GM23338 (cell line): ENCODE data around the gene MARK3. TPM values are rescaled to one million over a fixed set of nuclear protein-coding genes. Genes with fewer than 3 reads are reported as not detected.

ENCODE experiments used
- ATAC-seq: fragments of 200-7000 bp; cut with Tn5 transposase; 3 replicates; pipeline ENCODE4 v1.9.1; 2020
- DNase-seq: peaks from one replicate; pipeline ENCODE4 v3.0.0-alpha.2; 2015; ENCODE audit warnings: low spot score
- H2AFZ ChIP-seq: fragments of 200-600 bp; sonication (generic); 2 replicates; pipeline ENCODE4 v1.8.0; 2016; ENCODE audit warnings: antibody characterized with exemption, mild to moderate bottlenecking, moderate library complexity
- H3F3A ChIP-seq: fragments of 200-600 bp; sonication (generic); replicated peaks from 2 replicates; pipeline ENCODE4 v1.8.0; 2017; ENCODE audit warnings: antibody characterized with exemption, mixed run types, low read depth
- H3K27ac ChIP-seq: fragments of 200-600 bp; sonication (generic); 2 replicates; pipeline ENCODE4 v1.6.1; 2016; ENCODE audit warnings: low read depth
- H3K27me3 ChIP-seq: fragments of 200-600 bp; sonication (generic); 2 replicates; pipeline ENCODE4 v1.8.0; 2016; ENCODE audit warnings: mild to moderate bottlenecking, mixed run types, moderate library complexity; ENCODE audit not compliant: insufficient read depth
- H3K36me3 ChIP-seq: fragments of 200-600 bp; sonication (generic); 2 replicates; pipeline ENCODE4 v1.8.0; 2016; ENCODE audit warnings: mild to moderate bottlenecking; ENCODE audit not compliant: insufficient read depth
- H3K4me1 ChIP-seq: fragments of 200-600 bp; sonication (generic); 2 replicates; pipeline ENCODE4 v1.8.0; 2016; ENCODE audit warnings: mild to moderate bottlenecking, moderate library complexity; ENCODE audit not compliant: insufficient read depth
- H3K4me2 ChIP-seq: fragments of 200-600 bp; sonication (generic); 2 replicates; pipeline ENCODE4 v1.7.1; 2017; ENCODE audit warnings: mixed run types
- H3K4me3 ChIP-seq: fragments of 200-600 bp; sonication (generic); 2 replicates; pipeline ENCODE4 v1.6.1; 2016; ENCODE audit warnings: mixed run types
- H3K79me2 ChIP-seq: fragments of 200-600 bp; sonication (generic); replicated peaks from 2 replicates; pipeline ENCODE4 v1.8.0; 2017; ENCODE audit warnings: mild to moderate bottlenecking; ENCODE audit not compliant: insufficient read depth
- H3K9me2 ChIP-seq: fragments of 200-600 bp; sonication (generic); 2 replicates; pipeline ENCODE4 v1.8.0; 2017; ENCODE audit not compliant: insufficient read depth
- H4K20me1 ChIP-seq: fragments of 200-600 bp; sonication (generic); replicated peaks from 2 replicates; pipeline ENCODE4 v1.8.0; 2017; ENCODE audit warnings: mild to moderate bottlenecking; ENCODE audit not compliant: insufficient read depth
- H3K27ac Mint-ChIP-seq: 2 replicates; pipeline ENCODE4 v1.8.0; 2020; ENCODE audit warnings: inconsistent platforms, mild to moderate bottlenecking, moderate library complexity, mixed read lengths
- H3K27me3 Mint-ChIP-seq: 3 replicates; pipeline ENCODE4 v1.8.0; 2022; ENCODE audit warnings: low read depth, mild to moderate bottlenecking, moderate library complexity, mixed read lengths, inconsistent platforms; ENCODE audit not compliant: insufficient read depth, poor library complexity
- H3K36me3 Mint-ChIP-seq: 3 replicates; pipeline ENCODE4 v1.8.0; 2021; ENCODE audit warnings: low read depth, mild to moderate bottlenecking, inconsistent platforms, moderate library complexity, mixed read lengths
- H3K4me1 Mint-ChIP-seq: 3 replicates; pipeline ENCODE4 v1.8.0; 2020; ENCODE audit warnings: mild to moderate bottlenecking, inconsistent platforms, mixed read lengths
- H3K4me3 Mint-ChIP-seq: 3 replicates; pipeline ENCODE4 v1.8.0; 2021; ENCODE audit warnings: moderate library complexity, mild to moderate bottlenecking, inconsistent platforms, mixed read lengths
- H3K9me3 Mint-ChIP-seq: 3 replicates; pipeline ENCODE4 v1.8.0; 2020; ENCODE audit warnings: moderate library complexity, mild to moderate bottlenecking, inconsistent platforms, mixed read lengths
- CREB1 ChIP-seq: fragments of 250-450 bp; sonication (Bioruptor Pico); IDR thresholded peaks from 2 replicates; pipeline ENCODE4 v1.5.0; 2020; ENCODE audit warnings: low read depth, mild to moderate bottlenecking, moderate library complexity
- EZH2 ChIP-seq: fragments of 200-600 bp; sonication (generic); IDR thresholded peaks from one replicate; pipeline ENCODE4 v1.8.0; 2017; ENCODE audit warnings: antibody characterized with exemption, mild to moderate bottlenecking, low read depth; ENCODE audit not compliant: unreplicated experiment
- EZH2phosphoT487 ChIP-seq: fragments of 200-600 bp; sonication (generic); IDR thresholded peaks from one replicate; pipeline ENCODE4 v1.8.1; 2018; ENCODE audit warnings: antibody characterized with exemption; ENCODE audit not compliant: unreplicated experiment
- JUNB ChIP-seq: IDR thresholded peaks from one replicate; pipeline ENCODE4 v1.6.1; 2016; ENCODE audit warnings: antibody characterized with exemption; ENCODE audit not compliant: unreplicated experiment
- NANOG ChIP-seq: IDR thresholded peaks from 2 replicates; pipeline ENCODE4 v1.6.1; 2016; ENCODE audit warnings: antibody characterized with exemption, borderline replicate concordance
- POLR2AphosphoS5 ChIP-seq: IDR thresholded peaks from 2 replicates; pipeline ENCODE4 v1.6.1; 2016; ENCODE audit warnings: antibody characterized with exemption, low read depth
- STAT1 ChIP-seq: IDR thresholded peaks from one replicate; pipeline ENCODE4 v1.6.1; 2016; ENCODE audit warnings: antibody characterized with exemption; ENCODE audit not compliant: unreplicated experiment
- ZNF114 ChIP-seq: fragments of 250-450 bp; sonication (Bioruptor Pico); IDR thresholded peaks from 2 replicates; pipeline ENCODE4 v1.5.0; 2020; ENCODE audit warnings: mild to moderate bottlenecking, moderate library complexity
- ZNF331 ChIP-seq: fragments of 250-450 bp; sonication (Bioruptor Pico); IDR thresholded peaks from 2 replicates; pipeline ENCODE4 v1.5.0; 2020; ENCODE audit warnings: low read depth, mild to moderate bottlenecking, moderate library complexity
- polyA plus RNA-seq: library from polyadenylated mRNA; unstranded; fragments of >200 nt; fragmentation: Nextera tagmentation; extraction: Ambion mirVana; gene quantifications from 2 replicates; pipeline ENCODE4 v1.2.1, GENCODE V29; 2016
- total RNA-seq: library from RNA; depleted of rRNA; stranded (reverse); fragments of >200 nt; shearing (Covaris generic); gene quantifications from 2 replicates; pipeline ENCODE4 v1.2.3, GENCODE V29; 2014
- TF ChIP-seq, protein P1 (sequence below): IDR thresholded peaks from 2 replicates; pipeline ENCODE4 v1.6.1; 2016; ENCODE audit warnings: antibody characterized with exemption
- TF ChIP-seq, protein P2 (sequence below): IDR thresholded peaks from one replicate; pipeline ENCODE4 v1.6.1; 2018; ENCODE audit warnings: antibody characterized with exemption; ENCODE audit not compliant: unreplicated experiment
- TF ChIP-seq, protein P3 (sequence below): fragments of 250-450 bp; sonication (Bioruptor Pico); IDR thresholded peaks from 2 replicates; pipeline ENCODE4 v1.5.0; 2020; ENCODE audit warnings: mild to moderate bottlenecking, moderate library complexity
- TF ChIP-seq, protein P4 (sequence below), 2 experiments: fragments of 200-600 bp in 1 of 2; sonication (generic) in 1 of 2; conservative IDR thresholded peaks; 2 replicates each; pipeline versions ENCODE4 v1.5.1 to v1.6.1; 2016 to 2017; ENCODE audit warnings: antibody characterized with exemption in 2 of 2, low read depth in 2 of 2, mild to moderate bottlenecking in 2 of 2, moderate library complexity in 1 of 2

Gene MARK3
- total and polyA plus RNA-seq, 2 experiments from 2014 or later, result 45.9 to 69.7 TPM

DNA sequence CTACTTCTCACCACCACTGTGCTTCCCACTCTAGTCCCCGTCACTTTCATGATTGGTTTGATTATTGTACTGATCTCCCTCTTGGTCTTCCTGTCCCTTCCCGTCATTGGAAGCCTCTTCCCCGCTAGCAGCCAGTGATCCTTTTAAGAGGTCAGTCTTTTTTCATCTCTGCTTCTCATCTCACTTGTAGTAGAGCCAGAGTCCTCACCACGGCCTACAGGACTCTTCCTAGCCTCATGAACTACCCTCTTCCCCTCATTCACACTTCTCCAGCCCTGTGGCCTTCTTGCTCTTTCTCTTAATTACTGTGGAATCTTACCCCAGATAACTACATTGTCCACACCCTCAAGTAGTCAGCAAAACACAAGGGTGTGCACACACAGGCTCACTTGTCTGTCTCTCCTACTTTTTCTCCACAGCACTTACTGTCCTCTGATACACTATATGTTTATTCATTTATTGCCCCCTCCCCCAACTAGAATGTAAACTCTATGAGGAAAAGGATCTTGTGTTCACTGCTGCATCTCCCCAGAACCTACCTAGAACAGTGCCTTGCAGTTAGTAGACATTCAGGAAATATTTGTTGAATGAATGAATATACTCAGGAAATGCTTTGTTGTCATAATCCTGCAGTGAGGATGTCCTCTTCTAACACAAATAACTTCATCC is 71.1 kb downstream of the MARK3 start:
- no peak overlapping the region for H3K4me3 ChIP-seq
- Mint-ChIP-seq H3K36me3 (peaks cover 7% of the 10 kb centered on the region), H3K4me3 (no peak overlapping the region), H3K4me1 (peaks cover 6% of the 10 kb centered on the region; the same call in 2 of the 3 replicates), H3K27ac (peak overlapping the region; percentile 14; the same call in 1 of the 2 replicates), H3K27me3 (peaks cover 3% of the 10 kb centered on the region), H3K9me3 (no peaks in the 10 kb centered on the region)
- peaks cover 19% of the 10 kb centered on the region for H3K79me2 ChIP-seq
- ATAC-seq (no peak), DNase-seq (no peak)
- no peaks in the 10 kb centered on the region for H3K9me2 ChIP-seq
- no peak overlapping the region for H2AFZ ChIP-seq
- 0 out of 2 replicates have a peak, but pooled peaks cover 4% of the 10 kb centered on the region for H3K4me1 ChIP-seq
- H3K4me2 ChIP-seq, result no peak overlapping the region
- no peaks in the 10 kb centered on the region for H3K27me3 ChIP-seq
- TF ChIP-seq, protein P1, sequence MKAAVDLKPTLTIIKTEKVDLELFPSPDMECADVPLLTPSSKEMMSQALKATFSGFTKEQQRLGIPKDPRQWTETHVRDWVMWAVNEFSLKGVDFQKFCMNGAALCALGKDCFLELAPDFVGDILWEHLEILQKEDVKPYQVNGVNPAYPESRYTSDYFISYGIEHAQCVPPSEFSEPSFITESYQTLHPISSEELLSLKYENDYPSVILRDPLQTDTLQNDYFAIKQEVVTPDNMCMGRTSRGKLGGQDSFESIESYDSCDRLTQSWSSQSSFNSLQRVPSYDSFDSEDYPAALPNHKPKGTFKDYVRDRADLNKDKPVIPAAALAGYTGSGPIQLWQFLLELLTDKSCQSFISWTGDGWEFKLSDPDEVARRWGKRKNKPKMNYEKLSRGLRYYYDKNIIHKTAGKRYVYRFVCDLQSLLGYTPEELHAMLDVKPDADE, result no peak
- TF ChIP-seq, protein P2, sequence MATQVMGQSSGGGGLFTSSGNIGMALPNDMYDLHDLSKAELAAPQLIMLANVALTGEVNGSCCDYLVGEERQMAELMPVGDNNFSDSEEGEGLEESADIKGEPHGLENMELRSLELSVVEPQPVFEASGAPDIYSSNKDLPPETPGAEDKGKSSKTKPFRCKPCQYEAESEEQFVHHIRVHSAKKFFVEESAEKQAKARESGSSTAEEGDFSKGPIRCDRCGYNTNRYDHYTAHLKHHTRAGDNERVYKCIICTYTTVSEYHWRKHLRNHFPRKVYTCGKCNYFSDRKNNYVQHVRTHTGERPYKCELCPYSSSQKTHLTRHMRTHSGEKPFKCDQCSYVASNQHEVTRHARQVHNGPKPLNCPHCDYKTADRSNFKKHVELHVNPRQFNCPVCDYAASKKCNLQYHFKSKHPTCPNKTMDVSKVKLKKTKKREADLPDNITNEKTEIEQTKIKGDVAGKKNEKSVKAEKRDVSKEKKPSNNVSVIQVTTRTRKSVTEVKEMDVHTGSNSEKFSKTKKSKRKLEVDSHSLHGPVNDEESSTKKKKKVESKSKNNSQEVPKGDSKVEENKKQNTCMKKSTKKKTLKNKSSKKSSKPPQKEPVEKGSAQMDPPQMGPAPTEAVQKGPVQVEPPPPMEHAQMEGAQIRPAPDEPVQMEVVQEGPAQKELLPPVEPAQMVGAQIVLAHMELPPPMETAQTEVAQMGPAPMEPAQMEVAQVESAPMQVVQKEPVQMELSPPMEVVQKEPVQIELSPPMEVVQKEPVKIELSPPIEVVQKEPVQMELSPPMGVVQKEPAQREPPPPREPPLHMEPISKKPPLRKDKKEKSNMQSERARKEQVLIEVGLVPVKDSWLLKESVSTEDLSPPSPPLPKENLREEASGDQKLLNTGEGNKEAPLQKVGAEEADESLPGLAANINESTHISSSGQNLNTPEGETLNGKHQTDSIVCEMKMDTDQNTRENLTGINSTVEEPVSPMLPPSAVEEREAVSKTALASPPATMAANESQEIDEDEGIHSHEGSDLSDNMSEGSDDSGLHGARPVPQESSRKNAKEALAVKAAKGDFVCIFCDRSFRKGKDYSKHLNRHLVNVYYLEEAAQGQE, result no peak
- TF ChIP-seq ZNF331 (CRISPR knock-in tag) (no peak), JUNB (no peak), EZH2 (no peak), ZNF114 (CRISPR knock-in tag) (no peak), STAT1 (no peak), NANOG (no peak), EZH2phosphoT487 (no peak), POLR2AphosphoS5 (no peak), CREB1 (CRISPR knock-in tag) (no peak)
- TF ChIP-seq, protein P3, sequence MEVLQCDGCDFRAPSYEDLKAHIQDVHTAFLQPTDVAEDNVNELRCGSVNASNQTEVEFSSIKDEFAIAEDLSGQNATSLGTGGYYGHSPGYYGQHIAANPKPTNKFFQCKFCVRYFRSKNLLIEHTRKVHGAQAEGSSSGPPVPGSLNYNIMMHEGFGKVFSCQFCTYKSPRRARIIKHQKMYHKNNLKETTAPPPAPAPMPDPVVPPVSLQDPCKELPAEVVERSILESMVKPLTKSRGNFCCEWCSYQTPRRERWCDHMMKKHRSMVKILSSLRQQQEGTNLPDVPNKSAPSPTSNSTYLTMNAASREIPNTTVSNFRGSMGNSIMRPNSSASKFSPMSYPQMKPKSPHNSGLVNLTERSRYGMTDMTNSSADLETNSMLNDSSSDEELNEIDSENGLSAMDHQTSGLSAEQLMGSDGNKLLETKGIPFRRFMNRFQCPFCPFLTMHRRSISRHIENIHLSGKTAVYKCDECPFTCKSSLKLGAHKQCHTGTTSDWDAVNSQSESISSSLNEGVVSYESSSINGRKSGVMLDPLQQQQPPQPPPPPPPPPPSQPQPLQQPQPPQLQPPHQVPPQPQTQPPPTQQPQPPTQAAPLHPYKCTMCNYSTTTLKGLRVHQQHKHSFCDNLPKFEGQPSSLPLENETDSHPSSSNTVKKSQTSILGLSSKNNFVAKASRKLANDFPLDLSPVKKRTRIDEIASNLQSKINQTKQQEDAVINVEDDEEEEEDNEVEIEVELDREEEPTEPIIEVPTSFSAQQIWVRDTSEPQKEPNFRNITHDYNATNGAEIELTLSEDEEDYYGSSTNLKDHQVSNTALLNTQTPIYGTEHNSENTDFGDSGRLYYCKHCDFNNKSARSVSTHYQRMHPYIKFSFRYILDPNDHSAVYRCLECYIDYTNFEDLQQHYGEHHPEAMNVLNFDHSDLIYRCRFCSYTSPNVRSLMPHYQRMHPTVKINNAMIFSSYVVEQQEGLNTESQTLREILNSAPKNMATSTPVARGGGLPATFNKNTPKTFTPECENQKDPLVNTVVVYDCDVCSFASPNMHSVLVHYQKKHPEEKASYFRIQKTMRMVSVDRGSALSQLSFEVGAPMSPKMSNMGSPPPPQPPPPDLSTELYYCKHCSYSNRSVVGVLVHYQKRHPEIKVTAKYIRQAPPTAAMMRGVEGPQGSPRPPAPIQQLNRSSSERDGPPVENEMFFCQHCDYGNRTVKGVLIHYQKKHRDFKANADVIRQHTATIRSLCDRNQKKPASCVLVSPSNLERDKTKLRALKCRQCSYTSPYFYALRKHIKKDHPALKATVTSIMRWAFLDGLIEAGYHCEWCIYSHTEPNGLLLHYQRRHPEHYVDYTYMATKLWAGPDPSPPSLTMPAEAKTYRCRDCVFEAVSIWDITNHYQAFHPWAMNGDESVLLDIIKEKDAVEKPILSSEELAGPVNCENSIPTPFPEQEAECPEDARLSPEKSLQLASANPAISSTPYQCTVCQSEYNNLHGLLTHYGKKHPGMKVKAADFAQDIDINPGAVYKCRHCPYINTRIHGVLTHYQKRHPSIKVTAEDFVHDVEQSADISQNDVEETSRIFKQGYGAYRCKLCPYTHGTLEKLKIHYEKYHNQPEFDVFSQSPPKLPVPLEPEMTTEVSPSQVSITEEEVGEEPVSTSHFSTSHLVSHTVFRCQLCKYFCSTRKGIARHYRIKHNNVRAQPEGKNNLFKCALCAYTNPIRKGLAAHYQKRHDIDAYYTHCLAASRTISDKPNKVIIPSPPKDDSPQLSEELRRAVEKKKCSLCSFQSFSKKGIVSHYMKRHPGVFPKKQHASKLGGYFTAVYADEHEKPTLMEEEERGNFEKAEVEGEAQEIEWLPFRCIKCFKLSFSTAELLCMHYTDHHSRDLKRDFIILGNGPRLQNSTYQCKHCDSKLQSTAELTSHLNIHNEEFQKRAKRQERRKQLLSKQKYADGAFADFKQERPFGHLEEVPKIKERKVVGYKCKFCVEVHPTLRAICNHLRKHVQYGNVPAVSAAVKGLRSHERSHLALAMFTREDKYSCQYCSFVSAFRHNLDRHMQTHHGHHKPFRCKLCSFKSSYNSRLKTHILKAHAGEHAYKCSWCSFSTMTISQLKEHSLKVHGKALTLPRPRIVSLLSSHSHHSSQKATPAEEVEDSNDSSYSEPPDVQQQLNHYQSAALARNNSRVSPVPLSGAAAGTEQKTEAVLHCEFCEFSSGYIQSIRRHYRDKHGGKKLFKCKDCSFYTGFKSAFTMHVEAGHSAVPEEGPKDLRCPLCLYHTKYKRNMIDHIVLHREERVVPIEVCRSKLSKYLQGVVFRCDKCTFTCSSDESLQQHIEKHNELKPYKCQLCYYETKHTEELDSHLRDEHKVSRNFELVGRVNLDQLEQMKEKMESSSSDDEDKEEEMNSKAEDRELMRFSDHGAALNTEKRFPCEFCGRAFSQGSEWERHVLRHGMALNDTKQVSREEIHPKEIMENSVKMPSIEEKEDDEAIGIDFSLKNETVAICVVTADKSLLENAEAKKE (CRISPR knock-in tag), result no peak
- TF ChIP-seq, protein P4, sequence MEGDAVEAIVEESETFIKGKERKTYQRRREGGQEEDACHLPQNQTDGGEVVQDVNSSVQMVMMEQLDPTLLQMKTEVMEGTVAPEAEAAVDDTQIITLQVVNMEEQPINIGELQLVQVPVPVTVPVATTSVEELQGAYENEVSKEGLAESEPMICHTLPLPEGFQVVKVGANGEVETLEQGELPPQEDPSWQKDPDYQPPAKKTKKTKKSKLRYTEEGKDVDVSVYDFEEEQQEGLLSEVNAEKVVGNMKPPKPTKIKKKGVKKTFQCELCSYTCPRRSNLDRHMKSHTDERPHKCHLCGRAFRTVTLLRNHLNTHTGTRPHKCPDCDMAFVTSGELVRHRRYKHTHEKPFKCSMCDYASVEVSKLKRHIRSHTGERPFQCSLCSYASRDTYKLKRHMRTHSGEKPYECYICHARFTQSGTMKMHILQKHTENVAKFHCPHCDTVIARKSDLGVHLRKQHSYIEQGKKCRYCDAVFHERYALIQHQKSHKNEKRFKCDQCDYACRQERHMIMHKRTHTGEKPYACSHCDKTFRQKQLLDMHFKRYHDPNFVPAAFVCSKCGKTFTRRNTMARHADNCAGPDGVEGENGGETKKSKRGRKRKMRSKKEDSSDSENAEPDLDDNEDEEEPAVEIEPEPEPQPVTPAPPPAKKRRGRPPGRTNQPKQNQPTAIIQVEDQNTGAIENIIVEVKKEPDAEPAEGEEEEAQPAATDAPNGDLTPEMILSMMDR (conservative IDR thresholded peaks at IDR 0.05; ENCODE audit: low read depth in 2 of 2), result no peak
- peaks cover 8% of the 10 kb centered on the region for H4K20me1 ChIP-seq
- H3K36me3 ChIP-seq, result no peaks in the 10 kb centered on the region
- H3F3A ChIP-seq, result no peaks in the 10 kb centered on the region; the same call in 1 of the 2 replicates
- peak overlapping the region; percentile 56; the same call in 1 of the 2 replicates for H3K27ac ChIP-seq
